Activated CD4-positive, alpha-beta T cell treated with anti-CD3 and anti-CD28 coated beads for 36 hours (primary cell): ENCODE results near the gene FBXO36. TPM values are rescaled to one million over a fixed set of nuclear protein-coding genes. Genes with fewer than 3 reads are reported as not detected.

Experiments
- ATAC-seq: fragments of 200-7000 bp; cut with Tn5 transposase; one replicate; pipeline ENCODE4 v1.10.0; 2021; ENCODE audit warnings: mild to moderate bottlenecking, moderate library complexity
- CTCF ChIA-PET: fragments of 350-600 bp; sonication (Branson Sonifier 250); formaldehyde crosslinking; loops from one replicate; lab custom pipeline; 2021; ENCODE audit warnings: antibody characterized with exemption; lab: Charles Lee
- POLR2A ChIA-PET: fragments of 350-600 bp; sonication (Branson Sonifier 250); formaldehyde crosslinking; loops from one replicate; lab custom pipeline; 2021; ENCODE audit warnings: antibody characterized with exemption, inconsistent platforms; lab: Charles Lee
- DNase-seq: peaks from one replicate; pipeline ENCODE4 v3.0.0-alpha.2; 2020
- H3K27ac Mint-ChIP-seq: one replicate; pipeline ENCODE4 v1.8.0; 2021; ENCODE audit warnings: mixed read lengths
- H3K27me3 Mint-ChIP-seq: one replicate; pipeline ENCODE4 v1.8.0; 2021; ENCODE audit warnings: mixed read lengths
- H3K36me3 Mint-ChIP-seq: one replicate; pipeline ENCODE4 v1.8.0; 2021; ENCODE audit warnings: low read depth, mixed read lengths
- H3K4me1 Mint-ChIP-seq: one replicate; pipeline ENCODE4 v1.8.0; 2021; ENCODE audit warnings: mixed read lengths
- H3K4me3 Mint-ChIP-seq: one replicate; pipeline ENCODE4 v1.8.0; 2021; ENCODE audit warnings: mild to moderate bottlenecking, moderate library complexity, mixed read lengths
- H3K9me3 Mint-ChIP-seq: one replicate; pipeline ENCODE4 v1.8.0; 2021; ENCODE audit warnings: low read depth, mixed read lengths
- intact Hi-C, 2 experiments: fragments of 100-400 bp; cut with DNase I in 1 of 2; cut with micrococcal nuclease in 1 of 2; formaldehyde crosslinking; loops; one replicate each; pipeline versions ENCODE4 v1.14.2 to v1.15.1; 2022 to 2024; cut with DNase I, micrococcal nuclease
- total RNA-seq, 2 experiments: library from RNA; stranded (reverse); gene quantifications; one replicate each; pipeline ENCODE4 v1.2.3, GENCODE V29; 2021

FBXO36 gene
- total RNA-seq, 2 experiments from 2014 or later, result 1.5 to 2.0 TPM

- H3K27ac Mint-ChIP-seq, result no peak overlapping the region
- CTCF ChIA-PET, result interaction anchor here (0.5 to 3.0 kb wide), 5 partner anchors 9 to 145 kb away, joined by 3 to 19 read pairs (median 5); no protein-coding TSS in a partner anchor
- no peak overlapping the region for H3K4me3 Mint-ChIP-seq
- ATAC-seq (no peak), DNase-seq (no peak)
- H3K4me1 Mint-ChIP-seq, result peaks cover 26% of the 10 kb centered on the region
- H3K27me3 Mint-ChIP-seq, result no peaks in the 10 kb centered on the region
- H3K9me3 Mint-ChIP-seq, result no peaks in the 10 kb centered on the region
- no peaks in the 10 kb centered on the region for H3K36me3 Mint-ChIP-seq
- POLR2A ChIA-PET, result no interaction called here
- intact Hi-C loops, result no loop called here
Measured at GRCh38 chr2:230050136-230050535, 127.8 kb downstream of the FBXO36 start.

GRCh38 chr2:230052299-230052698 is 130.0 kb downstream of the FBXO36 start:
- no peaks in the 10 kb centered on the region for H3K36me3 Mint-ChIP-seq
- no peaks in the 10 kb centered on the region for H3K27me3 Mint-ChIP-seq
- ATAC-seq (peak; percentile 21), DNase-seq (no peak)
- H3K4me3 Mint-ChIP-seq, result no peak overlapping the region
- H3K9me3 Mint-ChIP-seq, result no peaks in the 10 kb centered on the region
- ChIA-PET POLR2A (no interaction called here), CTCF (no interaction called here)
- no peak overlapping the region for H3K27ac Mint-ChIP-seq
- peaks cover 26% of the 10 kb centered on the region for H3K4me1 Mint-ChIP-seq
- intact Hi-C loops, result no loop called here

GRCh38 chr2:230053753-230054478 is 131.6 kb downstream of the FBXO36 start:
- Mint-ChIP-seq H3K9me3 (no peaks in the 10 kb centered on the region), H3K27ac (no peak overlapping the region), H3K4me3 (no peak overlapping the region), H3K36me3 (no peaks in the 10 kb centered on the region), H3K4me1 (peaks cover 21% of the 10 kb centered on the region), H3K27me3 (no peaks in the 10 kb centered on the region)
- CTCF ChIA-PET, result interaction anchor here (0.6 to 2.6 kb wide), 4 partner anchors 13 to 117 kb away, joined by 3 to 18 read pairs (median 4); no protein-coding TSS in a partner anchor
- peak; percentile 39 for DNase-seq
- peak; percentile 96 for ATAC-seq
- intact Hi-C loops, result no loop called here
- POLR2A ChIA-PET, result no interaction called here

DNA sequence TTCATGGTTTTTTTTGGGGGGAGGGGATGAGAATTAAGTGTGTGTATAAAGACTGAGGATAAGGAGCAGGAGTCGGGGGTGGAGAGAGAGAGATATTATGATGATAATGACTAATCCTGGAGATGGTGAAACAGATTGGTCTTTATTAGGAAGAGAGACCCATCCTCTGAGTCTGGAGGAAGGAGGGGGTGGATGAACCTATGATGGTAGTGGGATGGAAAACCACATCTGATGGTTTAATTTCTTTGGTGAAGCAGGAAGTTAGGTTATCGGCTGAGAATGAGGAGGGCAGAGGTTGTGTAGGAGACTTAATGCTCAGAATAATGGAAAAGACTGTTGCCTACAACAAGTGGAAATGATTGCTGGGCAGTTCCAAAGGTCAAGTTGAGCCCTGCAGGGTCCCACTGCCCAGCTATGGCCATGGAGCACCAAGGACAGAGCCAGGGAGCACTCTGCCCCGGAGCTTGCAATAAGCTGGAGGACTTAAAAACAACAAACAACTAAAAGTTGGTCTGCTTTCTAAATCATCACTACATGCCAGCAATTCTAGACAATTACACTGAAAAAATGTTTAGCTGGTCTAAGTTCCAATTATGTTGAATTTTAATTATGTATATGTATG is 138.5 kb downstream of the FBXO36 start:
- ATAC-seq, result peak; percentile 57
- POLR2A ChIA-PET, result no interaction called here
- H3K4me3 Mint-ChIP-seq, result no peak overlapping the region
- peaks cover 14% of the 10 kb centered on the region for H3K4me1 Mint-ChIP-seq
- intact Hi-C loops, result no loop called here
- DNase-seq, result no peak
- peaks cover 6% of the 10 kb centered on the region for H3K9me3 Mint-ChIP-seq
- CTCF ChIA-PET, result interaction anchor here (0.6 to 1.4 kb wide), 2 partner anchors 53 to 78 kb away, joined by 5 to 6 read pairs; no protein-coding TSS in a partner anchor
- peak overlapping the region; percentile 15 for H3K27ac Mint-ChIP-seq
- H3K27me3 Mint-ChIP-seq, result peaks cover 3% of the 10 kb centered on the region
- no peaks in the 10 kb centered on the region for H3K36me3 Mint-ChIP-seq

Other genes starting within 250 kb of the FBXO36 start
- gene DNER, start 207.9 kb upstream of the FBXO36 start, total RNA-seq, result not detected
- gene TRIP12, start 494 bp upstream of the FBXO36 start, total RNA-seq, result 100 to 1,000 TPM; 231 to 382 TPM
- gene SLC16A14, start 146.4 kb downstream of the FBXO36 start, total RNA-seq, result 1 to 10 TPM; 1.2 to 2.2 TPM